Fibroblast of villous mesenchyme (primary cell): Measurements from ENCODE around the gene GZMB. TPM values are rescaled to one million over a fixed set of nuclear protein-coding genes. Genes with fewer than 3 reads are reported as not detected.

Source experiments
- DNase-seq: peaks from one replicate; pipeline ENCODE4 v3.0.0-alpha.2; 2010; ENCODE audit warnings: low read depth
- H3K4me3 ChIP-seq: 2 replicates; pipeline ENCODE4 v1.5.1; 2011; ENCODE audit warnings: low read depth, mild to moderate bottlenecking, low read length
- CTCF ChIP-seq: IDR thresholded peaks from 2 replicates; pipeline ENCODE4 v1.5.1; 2012; ENCODE audit warnings: low read depth, mild to moderate bottlenecking, low read length; ENCODE audit not compliant: insufficient read depth
- total RNA-seq: library from RNA; depleted of rRNA; stranded (reverse); fragments of >200 nt; gene quantifications from 2 replicates; pipeline ENCODE4 v1.2.3, GENCODE V29; 2012

Gene GZMB
- total RNA-seq, 1 donor: not detected

- no peak for TF ChIP-seq CTCF
- DNase-seq: no peak
Measured at GRCh38 chr14:24674204-24674970, 40.4 kb upstream of the GZMB start.

DNA sequence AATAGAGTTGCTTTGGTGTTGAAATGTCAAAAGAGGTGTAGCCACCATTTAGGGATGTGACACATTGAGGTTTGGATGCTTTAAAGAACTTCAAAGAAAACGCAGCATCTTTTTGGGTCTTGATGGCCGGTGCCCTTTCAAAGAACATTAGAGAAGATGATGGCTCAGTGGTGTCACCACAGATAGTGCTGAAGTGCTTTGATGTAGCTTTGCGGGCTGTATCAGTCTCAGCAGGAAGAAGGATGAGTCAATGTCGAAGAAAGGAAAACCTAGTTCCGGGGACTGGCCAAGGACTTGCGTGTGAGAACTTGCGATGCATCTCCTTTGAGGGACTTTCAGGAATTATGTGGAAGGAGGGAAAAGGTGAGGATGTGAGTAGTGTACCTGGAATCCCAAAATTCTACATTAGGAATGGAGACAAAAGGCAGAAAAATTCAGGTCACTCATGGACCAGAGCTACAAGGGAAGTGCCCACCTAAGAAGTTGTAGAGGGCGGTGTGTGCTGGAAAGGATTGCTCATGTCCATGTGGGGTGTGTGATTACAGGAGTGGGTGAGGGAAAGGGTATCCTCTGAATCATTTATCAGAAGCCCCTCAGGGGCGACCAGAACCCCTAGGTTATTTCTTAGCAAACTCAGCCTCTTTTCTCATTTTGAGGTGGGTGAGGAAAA, 39.7 kb upstream of the GZMB start:
- no peak for DNase-seq
- no peak for TF ChIP-seq CTCF
- H3K4me3 ChIP-seq: no peak overlapping the region

More at GRCh38 chr14:24674204-24674970, 40.4 kb upstream of the GZMB start:
- no peak overlapping the region for H3K4me3 ChIP-seq

- DNase-seq: no peak
- no peak overlapping the region for H3K4me3 ChIP-seq
- no peak for TF ChIP-seq CTCF
Measured at GRCh38 chr14:24673059-24673458, 39.1 kb upstream of the GZMB start.

DNA sequence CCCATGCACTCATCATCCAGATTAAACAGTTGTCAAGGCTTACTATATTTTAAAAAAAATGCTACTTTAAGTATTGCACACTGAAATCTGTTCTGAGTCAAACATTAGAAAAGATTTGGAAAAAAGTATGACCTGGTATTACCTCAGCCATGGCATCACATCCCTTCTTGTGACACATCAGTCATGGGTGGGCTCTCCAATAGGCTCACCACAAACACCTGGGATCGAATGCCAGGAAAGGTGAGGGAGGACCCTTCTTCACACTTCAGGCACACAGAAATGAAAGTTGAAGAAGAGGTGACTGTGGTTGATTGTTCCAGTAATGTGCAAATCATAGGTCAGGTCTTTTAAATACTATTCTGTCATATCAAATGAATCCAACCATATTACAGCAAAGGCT, 36.6 kb upstream of the GZMB start:
- no peak for TF ChIP-seq CTCF
- DNase-seq: no peak
- H3K4me3 ChIP-seq: no peak overlapping the region

DNA sequence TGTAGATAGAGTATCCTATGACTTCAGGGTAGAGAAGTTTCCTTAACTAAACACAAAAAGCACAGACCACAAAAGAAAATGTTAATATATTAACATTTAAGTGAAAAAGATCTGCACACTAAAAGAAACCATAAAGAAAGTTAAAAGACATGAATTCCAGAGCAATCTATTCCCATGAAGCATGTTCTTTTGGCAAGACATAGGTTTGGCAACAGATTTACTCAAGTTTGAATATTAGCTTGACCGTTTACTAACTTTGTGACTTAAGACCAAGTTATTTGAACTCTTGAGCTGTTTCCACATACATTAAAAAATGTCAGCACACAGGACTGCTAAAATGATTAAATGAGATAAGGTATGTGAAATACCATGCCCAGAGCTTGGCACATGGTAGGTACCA, 35.7 kb upstream of the GZMB start:
- no peak for DNase-seq
- no peak overlapping the region for H3K4me3 ChIP-seq
- no peak for TF ChIP-seq CTCF

GRCh38 chr14:24665440-24665991, 31.5 kb upstream of the GZMB start:
- no peak overlapping the region for H3K4me3 ChIP-seq
- no peak for DNase-seq
- TF ChIP-seq CTCF: no peak
